SH-SY5Y (cell line): ENCODE data around the gene ALG12.

Source experiments
- GATA2 ChIP-seq: IDR thresholded peaks from 2 replicates; pipeline ENCODE4 v1.6.1; 2011; ENCODE audit warnings: mild to moderate bottlenecking, low read depth, low read length
- GATA3 ChIP-seq: IDR thresholded peaks from 2 replicates; pipeline ENCODE4 v1.6.1; 2011; ENCODE audit warnings: low read depth, mild to moderate bottlenecking, low read length, moderate library complexity

The ALG12 gene

DNA sequence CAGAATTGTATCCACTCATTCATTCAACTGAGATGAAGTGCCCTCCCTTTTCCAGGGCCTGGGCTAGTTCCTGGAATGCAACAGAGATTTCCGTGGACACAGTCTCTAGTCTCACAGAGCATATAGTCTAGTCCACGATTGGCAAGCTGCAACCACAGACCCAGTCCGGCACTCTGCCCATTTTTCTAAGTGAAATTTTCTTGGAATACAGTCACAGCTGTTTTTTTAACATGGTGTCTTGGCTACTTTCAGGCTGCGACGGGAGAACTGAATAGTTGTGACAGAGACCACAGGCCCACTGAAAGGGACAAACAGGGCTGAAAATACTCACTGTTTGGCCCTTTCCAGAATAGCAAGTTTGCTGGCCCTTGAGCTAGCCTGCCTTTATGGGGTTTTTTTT is 29.2 kb downstream of the ALG12 start:
- no peak for TF ChIP-seq GATA2

DNA sequence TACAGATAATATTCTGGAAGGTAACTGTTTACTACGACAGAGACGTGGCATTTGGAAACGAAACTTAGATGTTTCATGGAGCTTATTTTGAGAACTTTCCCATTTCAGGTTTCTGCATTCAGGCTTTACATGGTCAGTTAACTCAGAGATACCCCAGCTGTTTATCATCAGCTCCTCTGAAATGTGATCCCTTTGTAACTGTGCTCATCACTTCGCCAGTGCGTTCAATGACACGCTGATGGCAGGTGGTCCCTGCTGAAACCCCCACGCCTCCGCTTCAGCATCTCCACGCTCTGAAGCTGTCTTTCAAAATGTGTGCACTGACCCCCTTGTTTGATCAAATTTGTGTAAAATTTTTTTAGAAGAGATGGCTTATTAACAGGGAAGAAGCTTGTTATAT is 30.5 kb downstream of the ALG12 start:
- TF ChIP-seq GATA3: no peak
- no peak for TF ChIP-seq GATA2

DNA sequence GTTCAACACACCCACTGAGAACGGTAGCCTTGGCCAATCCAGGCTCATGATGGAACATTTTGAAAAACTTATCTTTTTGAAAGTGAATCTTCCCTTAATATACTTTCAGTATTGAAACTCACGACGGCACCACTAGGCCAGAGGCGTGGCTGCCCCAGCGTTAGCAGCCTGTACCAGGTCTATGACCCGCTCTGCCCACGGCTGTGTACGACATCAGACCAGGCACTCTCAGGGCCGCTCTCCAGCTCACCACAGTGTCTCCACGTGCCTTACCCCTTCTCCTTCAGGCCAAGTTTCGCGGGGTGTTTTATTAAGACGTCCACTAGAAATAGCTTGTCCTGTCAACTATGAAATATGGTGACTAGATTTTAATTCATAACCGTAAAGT is 31.2 kb downstream of the ALG12 start:
- TF ChIP-seq GATA3 (no peak), GATA2 (no peak)

DNA sequence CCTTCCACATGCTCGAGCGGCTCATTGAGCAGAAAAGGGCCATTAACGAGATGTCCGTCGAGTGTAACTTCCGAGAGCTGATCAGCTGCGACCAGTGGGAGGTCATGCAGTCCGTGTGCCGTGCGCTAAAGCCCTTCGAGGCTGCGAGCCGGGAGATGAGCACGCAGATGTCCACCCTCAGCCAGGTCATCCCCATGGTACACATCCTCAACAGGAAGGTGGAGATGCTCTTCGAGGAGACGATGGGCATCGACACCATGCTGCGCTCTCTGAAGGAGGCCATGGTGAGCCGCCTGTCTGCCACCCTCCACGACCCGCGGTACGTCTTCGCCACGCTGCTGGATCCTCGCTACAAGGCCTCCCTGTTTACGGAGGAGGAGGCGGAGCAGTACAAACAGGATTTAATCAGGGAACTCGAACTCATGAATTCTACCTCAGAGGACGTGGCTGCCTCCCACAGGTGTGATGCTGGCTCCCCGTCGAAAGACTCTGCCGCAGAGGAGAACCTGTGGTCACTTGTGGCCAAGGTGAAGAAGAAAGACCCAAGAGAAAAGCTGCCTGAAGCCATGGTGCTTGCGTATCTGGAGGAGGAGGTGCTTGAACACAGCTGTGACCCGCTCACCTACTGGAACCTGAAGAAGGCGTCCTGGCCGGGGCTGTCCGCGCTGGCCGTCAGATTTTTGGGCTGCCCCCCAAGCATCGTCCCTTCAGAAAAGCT is 31.7 kb downstream of the ALG12 start:
- TF ChIP-seq GATA3 (no peak), GATA2 (no peak)

DNA sequence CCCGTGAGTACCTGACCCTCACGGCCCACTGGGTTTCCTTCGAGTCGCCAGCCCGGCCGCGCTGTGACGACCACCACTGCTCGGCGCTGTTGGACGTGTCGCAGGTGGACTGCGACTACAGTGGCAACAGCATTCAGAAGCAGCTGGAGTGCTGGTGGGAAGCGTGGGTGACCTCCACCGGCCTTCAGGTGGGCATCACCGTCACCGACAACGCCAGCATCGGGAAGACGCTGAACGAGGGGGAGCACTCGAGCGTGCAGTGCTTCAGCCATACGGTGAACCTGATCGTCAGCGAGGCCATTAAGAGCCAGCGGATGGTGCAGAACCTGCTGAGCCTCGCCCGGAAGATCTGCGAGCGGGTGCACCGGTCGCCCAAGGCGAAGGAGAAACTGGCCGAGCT is 32.4 kb downstream of the ALG12 start:
- TF ChIP-seq GATA2 (no peak), GATA3 (no peak)

DNA sequence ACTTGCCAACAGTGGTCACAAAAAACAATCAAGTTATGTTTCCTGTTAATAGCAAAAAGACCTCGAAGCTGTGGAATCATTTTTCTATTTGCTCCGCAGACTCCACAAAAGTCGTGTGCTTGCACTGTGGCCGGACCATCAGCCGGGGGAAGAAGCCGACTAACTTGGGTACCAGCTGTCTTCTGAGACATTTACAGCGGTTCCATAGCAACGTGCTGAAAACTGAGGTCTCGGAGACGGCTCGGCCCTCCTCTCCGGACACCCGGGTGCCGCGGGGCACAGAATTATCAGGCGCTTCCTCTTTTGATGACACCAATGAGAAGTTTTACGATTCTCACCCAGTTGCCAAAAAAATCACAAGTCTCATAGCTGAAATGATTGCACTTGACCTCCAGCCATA is 33.0 kb downstream of the ALG12 start:
- TF ChIP-seq GATA2: no peak
- TF ChIP-seq GATA3: no peak

DNA sequence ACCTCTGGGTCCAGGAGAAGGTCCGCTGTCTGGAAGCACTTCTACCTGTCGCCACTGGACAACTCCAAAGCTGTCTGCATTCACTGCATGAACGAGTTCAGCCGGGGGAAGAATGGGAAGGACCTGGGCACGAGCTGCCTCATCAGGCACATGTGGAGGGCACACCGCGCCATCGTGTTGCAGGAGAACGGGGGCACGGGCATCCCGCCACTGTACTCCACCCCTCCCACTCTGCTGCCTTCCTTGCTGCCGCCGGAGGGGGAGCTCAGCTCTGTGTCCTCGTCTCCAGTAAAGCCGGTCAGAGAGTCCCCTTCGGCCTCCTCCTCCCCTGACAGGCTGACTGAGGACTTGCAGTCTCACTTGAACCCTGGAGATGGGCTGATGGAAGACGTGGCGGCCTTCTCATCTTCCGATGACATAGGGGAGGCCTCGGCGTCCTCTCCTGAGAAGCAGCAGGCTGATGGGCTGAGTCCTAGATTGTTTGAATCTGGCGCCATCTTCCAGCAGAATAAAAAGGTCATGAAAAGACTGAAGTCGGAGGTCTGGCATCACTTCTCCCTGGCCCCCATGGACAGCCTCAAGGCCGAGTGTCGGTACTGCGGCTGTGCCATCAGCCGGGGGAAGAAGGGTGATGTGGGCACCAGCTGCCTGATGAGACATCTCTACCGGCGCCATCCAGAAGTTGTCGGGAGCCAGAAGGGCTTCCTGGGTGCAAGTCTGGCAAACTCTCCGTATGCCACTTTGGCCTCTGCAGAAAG is 33.6 kb downstream of the ALG12 start:
- TF ChIP-seq GATA3 (no peak), GATA2 (no peak)

DNA sequence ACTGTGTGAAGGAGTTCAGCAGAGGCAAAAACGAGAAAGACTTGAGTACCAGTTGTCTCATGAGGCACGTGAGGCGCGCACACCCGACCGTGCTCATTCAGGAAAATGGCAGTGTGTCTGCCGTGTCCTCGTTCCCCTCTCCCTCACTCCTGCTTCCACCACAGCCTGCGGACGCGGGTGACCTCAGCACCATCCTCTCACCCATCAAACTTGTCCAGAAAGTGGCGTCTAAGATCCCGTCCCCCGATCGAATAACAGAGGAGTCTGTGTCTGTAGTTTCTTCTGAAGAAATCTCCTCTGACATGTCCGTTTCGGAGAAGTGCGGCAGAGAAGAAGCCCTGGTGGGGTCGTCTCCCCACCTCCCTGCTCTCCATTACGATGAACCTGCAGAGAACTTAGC is 34.2 kb downstream of the ALG12 start:
- no peak for TF ChIP-seq GATA3
- no peak for TF ChIP-seq GATA2

DNA sequence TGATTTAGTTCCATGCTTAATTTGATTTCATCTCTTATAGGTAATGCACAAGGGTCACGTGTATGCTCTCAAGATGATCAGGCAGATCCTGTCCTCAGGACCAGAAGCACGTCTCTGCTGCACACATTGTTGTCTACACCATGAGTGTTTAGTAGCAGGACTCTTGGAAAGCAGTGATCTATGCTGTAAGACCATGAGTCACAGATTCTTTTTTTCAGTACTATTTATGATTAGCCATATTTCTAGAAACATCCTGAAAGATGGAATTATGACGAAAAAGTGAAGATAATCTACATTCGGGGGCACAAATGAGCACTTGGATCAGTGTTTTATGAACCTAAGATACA is 35.0 kb downstream of the ALG12 start:
- no peak for TF ChIP-seq GATA3
- TF ChIP-seq GATA2: no peak

DNA sequence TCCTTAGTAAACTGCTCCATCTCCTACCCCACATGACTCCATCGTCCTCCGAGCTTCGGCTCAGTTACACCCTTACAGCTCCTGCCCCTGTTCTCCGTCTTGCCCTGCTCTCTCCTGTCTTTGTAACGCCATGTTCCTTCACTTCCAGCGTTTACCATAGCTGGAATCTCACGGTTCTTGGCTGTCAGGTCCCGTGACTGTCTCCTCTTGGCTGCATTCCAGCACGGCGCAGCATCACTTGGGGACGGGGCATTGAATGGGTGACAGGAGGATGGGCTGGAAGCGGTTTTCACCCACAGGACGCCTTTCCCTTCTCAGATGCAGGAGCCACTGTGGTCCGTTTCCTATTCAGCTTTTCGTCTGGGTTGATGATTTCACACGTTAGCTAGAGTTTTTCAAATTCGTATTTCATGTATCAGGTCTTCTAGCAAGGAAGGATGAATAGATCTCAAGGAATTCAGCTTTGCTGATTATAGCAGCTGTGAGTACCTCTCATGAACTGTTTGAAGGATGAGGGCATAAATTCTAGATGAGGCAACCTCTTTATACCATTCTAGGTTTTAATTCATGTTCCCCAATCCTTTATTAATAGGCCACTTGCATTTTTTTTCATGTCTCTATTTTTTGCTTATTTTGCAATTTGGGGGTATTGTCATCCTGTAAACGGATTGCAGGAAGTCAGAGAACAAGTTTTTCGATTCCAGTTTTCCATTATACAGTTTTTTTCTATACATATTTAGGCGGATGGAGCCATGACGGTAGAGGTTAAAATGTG is 35.5 kb downstream of the ALG12 start:
- TF ChIP-seq GATA2 (no peak), GATA3 (no peak)

DNA sequence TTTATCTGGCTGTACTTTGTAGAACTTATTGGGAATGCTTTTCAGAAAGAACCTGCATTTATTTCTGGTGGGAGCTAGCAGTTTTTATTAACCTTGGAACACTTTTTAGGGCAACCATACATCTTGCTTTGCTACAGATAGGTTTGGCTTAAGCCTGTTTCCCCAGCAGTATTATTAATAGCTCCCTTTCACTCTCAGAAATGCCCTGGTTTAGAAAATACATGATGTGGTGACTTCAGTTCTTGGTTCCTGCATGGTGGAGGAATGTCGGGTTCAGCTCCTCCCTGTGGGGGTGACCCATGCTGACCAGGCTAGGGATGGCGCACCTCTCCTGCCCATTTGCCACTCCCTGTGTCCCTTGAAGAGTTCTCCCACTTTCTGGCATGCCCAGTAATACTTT is 36.4 kb downstream of the ALG12 start:
- no peak for TF ChIP-seq GATA3
- no peak for TF ChIP-seq GATA2

DNA sequence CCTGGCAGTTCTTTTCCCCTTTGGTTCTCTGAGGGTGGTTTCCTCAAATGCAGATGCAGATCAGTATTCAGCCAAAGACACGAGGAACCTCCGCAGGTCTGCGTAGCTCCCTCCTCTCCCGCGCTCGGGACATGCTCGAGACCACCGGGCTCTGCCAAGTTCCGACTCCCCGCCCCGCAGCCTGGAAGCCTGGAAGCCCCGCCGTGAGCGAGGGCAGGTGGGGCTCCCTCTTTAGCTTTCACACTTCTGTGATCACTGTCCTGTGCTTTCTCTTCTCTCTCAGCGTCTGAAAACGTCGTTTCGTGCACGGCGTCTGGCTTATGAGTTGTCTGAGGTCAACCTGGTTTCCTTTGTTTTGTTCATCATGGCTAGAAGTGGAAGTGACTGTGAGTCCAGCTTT is 38.0 kb downstream of the ALG12 start:
- no peak for TF ChIP-seq GATA2
- no peak for TF ChIP-seq GATA3

DNA sequence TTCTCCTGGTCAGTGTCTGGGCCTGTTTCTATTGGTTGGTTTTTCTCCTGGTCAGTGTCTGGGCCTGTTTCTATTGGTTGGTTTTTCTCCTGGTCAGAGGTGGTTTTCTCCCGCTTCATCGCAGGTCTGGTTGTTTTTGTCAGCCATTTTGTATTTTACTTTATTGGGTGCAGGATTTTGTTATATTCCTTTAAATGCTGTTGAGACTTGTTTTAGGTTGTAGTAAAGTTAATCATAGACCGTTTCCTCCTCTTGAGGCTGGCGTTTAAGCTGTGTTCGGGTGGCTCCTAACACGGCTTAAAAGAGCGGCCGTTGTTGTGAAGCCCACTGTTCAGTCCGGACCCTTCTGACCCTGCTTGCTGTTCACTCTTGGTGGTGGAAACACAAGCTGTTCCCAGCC is 38.4 kb downstream of the ALG12 start:
- TF ChIP-seq GATA2 (no peak), GATA3 (no peak)

DNA sequence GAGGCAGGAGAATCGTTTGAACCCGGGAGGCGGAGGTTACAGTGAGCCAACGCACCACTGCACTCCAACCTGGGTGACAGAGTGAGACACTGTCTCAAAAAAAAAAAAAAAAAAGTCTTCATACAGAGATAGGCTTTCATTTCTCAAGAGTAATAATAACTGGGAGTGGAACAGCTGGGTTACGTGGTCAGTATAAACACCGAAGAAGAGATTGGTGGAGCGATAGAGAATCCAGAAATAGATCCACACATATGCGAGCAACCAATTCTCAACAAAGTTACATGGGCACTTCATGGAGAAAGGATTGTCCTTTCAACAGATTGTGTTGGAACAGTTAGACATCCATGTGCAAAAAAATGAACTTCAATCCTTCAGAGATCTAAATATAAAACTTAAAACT is 40.0 kb downstream of the ALG12 start:
- no peak for TF ChIP-seq GATA3
- no peak for TF ChIP-seq GATA2

DNA sequence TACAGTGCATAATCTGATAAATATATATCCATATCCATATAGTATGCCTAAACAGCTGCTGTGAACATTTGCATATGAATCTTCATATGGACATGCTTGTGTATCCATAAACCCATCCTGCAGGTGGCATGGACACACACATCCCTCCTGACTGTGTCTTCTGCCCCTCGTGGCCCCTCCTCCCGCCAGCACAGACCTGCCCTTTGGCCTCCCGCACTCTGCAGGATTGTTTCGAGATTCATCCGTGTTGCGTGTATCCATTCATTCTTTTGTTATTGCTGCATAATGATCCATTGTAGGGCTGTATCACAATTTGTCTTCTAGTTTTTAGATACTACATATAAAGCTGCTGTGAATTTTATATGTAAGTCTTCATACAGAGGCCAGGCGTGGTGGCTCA is 40.6 kb downstream of the ALG12 start:
- TF ChIP-seq GATA2 (no peak), GATA3 (no peak)
